ENCODE data around the gene AGK.

- TF ChIP-seq RXRA (IDR thresholded peaks at IDR 0.05) (no peak), CTCF (IDR thresholded peaks at IDR 0.05; ENCODE audit: low read depth, low read length, missing input control) (no peak), RAD21 (IDR thresholded peaks at IDR 0.05) (no peak), YY1 (IDR thresholded peaks at IDR 0.05) (no peak), REST (IDR thresholded peaks at IDR 0.05) (no peak), MAX (IDR thresholded peaks at IDR 0.05) (no peak), SP1 (IDR thresholded peaks at IDR 0.05) (no peak), JUND (IDR thresholded peaks at IDR 0.05) (no peak), FOXA1 (IDR thresholded peaks at IDR 0.05) (no peak), TAF1 (conservative IDR thresholded peaks at IDR 0.05) (no peak)
These were observed at the start of gene AGK for GRCh38 chr7:141551094-141551781.
